ENCODE results near the gene KPTN.

The KPTN gene

DNA sequence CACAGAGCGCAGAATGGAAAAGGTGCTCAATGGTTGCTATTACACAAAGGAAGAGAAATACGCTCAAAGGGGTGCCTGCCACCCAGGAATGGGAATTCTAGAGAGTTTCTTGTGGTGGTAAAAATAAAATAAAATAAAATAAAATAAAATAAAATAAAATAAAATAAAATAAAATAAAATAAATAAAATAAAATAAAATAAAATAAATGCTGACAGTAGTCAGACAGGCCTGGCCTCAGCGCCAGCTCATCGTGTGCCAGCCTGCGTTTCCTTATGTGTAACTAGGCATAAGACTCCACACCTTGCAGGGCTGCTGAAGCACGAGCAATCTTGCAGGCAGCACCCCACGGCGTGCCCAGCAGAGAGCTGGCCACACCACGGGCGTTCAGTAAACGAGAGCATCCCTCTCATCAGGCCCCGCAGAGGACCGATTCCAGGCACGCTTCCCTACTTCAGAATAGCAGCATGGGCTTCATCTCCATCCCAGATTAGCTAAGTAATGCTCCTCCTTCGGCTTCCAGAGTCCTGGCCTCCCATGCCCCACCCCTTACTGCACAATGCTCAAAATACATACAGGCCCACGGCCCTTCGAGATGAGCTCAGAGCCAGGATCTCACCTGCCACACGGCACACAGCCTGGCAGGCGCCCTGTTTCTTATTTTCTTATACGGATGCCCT lies 25.3 kb upstream of the KPTN start:
- DNase-seq (ENCODE audit: low read depth in 2 of 2): no peak

DNA sequence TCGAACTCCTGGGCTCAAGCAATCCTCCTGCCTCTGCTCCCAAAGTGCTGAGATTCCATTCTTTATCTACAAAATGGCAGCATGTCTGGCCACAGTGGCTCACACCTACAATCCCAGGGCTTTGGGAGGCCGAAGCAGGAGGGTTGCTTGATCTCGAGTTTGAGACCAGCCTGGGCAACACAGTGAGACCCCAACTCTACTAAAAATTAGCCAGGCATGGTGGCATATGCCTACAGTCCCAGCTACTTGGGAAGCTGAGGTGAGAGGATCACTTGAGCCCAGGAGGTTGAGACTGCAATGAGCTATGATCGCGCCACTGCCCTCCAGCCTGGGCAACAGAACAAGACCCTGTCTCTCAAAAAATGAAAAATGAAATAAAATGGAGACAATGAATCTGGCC lies 24.7 kb upstream of the KPTN start:
- DNase-seq (ENCODE audit: low read depth in 2 of 2): no peak

DNA sequence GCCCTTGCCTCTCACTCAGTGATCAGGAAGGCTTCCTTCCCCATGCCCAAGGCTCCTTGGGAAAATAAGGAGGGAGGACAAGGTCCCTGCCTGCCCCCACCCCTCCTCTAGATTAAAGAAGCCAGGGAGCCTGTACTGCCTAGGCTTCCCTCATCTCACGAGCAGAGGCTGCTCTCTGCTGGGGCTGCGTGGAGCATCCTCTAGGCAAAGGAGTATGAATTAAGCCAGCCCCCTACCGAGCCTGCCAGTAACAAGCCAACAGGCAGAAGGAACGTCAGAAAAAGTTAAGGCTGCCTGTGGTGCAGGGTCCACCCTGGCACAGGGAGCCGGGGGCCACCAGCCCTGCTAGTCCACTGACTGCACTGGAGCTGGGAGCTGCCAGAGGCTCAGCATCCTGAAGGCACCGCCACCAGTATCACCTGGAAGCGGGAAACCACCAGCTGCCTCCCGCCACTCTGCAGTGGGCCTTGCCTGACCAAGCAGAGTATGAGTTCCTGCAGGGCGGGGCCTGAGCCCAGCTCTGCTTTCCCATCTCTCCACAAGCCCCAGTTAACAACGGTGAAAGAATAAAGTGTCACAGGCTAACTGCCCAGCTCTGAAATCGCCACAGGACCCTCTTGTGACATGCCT lies 24.0 kb upstream of the KPTN start:
- no peak for DNase-seq (ENCODE audit: low read depth in 2 of 2)

DNA sequence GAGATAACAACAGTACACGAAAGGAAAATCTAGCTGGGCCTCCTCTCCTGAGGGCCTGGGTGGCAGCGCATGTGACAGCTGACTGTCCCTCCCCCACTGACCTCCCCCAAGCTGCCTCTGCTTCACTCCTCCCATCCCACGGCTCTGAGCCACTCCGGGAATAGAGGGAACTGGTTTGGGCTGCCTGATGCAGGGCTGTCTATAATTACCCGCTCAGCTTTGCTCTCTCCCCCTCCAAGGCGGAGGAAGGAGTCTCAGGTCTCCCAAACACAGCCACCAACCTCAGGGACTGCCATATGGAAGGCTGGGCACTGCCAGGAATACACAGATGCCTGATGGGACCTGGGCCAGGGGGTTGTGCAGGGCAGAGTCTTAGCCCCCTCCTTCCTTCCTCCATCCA lies 23.0 kb upstream of the KPTN start:
- no peak for DNase-seq (ENCODE audit: low read depth in 2 of 2)

DNA sequence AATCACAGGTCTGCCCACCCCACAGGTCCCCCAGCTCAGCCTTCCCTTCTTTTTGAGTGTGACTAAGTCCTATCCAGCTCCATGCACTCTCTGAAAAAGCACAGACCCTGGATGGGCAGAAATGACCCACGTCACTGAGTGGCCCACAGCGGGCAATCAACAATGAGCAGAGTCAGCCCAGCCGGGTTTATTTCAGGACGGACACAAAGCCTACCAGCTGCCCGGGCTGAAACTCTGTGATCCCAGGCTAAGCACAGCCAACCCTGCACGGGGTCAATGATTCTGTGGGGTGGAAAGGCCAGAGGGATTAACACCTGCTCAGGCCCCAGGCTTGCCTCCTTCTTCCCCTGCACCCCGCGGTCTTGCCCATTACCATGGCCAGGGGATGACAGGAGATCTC lies 22.4 kb upstream of the KPTN start:
- no peak for DNase-seq (ENCODE audit: low read depth in 2 of 2)

DNA sequence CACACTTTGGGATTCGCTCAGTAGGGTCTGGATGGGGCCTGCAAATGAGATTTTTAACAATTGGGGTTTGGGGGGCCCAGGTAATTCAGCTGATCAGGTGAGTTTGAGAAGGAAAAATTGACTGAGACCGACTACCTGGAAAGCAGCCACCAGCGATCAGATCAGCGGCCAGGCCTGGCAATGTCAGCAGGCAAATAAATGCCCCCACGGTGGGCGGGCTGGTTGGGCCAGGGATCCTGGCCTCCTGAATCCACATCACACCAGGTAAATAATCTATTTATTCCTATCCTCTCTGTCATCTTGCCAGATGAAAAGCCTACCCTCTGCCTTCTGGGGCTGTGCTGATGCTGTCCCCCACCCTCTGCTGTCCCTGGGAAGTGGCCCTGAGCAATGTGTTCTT lies 21.5 kb upstream of the KPTN start:
- DNase-seq (ENCODE audit: low read depth in 2 of 2): no peak

DNA sequence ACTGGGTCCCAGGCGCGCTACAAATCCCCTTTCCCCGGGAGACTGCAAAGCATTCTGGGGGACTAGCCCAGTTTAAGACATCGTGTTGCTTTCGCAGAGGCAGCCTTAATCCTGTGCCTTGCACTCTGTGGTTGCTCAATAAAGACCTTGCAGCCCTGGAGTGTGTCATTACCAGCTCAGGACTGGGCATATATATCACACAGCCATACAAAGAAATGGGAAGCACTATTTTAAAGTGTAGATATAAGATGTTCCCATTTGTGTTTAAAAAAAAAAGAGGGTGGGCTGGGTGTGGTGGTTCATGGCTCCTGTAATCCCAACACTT lies 19.8 kb upstream of the KPTN start:
- no peak for DNase-seq (ENCODE audit: low read depth in 2 of 2)

DNA sequence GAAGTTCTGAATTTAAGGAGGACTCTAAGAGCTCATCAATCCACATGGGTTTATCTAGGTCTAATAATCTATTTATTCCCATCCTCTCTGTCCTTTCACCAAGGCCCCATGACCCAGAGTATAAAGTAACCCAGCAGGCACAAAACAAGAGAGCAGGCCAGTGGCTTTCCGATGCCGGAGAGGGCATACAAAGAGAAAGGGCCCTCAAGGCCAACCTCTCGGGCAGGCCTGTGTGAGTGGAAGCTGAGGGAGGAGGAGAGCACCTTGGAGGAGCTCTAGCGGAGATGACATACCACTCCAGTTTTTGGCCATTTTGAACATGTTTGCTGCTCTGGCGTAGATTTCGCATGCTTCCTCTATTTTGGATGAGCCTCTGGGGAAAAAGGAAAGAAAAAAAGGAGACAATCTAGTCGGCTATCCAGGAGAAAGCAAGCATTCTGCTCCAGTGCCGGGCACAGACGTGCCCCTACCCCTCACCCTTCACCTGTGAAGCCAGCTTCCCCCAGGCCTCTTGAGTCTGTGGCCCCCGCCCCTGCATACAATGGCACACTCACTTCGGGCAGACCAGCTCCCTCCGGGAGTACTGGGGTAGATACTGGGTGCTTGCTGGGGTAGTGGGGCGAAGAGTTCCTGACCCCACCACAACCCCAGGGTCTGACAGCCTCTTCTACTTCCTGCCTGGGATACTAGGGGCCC lies 19.3 kb upstream of the KPTN start:
- DNase-seq (ENCODE audit: low read depth in 2 of 2): no peak

DNA sequence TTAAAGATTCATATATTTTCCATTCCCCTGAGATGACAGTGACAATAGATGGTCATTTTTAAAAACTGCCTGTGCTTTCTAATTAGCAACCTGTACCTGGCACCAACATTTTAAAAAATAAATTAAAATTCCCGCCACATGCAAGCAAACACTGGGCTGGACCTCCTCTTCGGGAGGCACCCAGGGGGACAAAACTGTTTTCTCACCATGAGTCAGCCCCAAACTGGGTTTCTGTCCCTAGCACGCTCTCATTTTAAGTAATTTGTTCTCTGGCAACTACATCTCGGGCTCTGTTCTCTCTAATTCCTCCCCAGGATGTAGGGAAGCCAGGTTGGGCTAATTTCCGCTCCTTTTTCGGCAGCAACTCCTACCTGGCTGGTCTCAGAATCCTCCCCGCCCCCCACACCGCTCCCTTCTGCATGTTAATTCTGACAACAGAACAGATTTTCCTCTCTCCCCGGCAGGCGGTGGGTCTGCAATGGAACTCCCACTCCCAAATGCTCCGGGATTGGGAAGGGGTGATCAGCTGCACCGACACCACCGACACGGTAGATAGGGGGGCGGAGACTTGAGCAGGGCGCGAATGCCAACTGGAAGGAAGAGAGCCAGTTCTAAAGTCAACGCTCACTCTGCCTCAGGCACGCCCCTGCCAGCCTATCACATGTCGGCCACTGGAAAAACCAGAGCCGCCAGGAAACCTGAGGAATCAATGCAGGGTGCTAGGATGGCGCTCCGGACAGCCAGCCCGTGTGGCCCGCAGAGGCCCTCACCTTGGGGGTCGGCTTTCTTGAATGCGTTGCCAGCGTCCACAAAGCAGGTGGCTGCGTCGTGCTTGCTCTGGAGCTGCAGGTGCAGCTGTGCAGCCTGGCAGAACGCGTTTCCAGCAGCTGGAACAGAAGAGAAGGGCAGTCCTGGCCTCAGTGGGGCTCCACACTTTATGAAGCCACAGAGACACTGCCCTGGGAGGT lies 16.1 kb upstream of the KPTN start:
- DNase-seq (ENCODE audit: low read depth in 2 of 2): no peak

DNA sequence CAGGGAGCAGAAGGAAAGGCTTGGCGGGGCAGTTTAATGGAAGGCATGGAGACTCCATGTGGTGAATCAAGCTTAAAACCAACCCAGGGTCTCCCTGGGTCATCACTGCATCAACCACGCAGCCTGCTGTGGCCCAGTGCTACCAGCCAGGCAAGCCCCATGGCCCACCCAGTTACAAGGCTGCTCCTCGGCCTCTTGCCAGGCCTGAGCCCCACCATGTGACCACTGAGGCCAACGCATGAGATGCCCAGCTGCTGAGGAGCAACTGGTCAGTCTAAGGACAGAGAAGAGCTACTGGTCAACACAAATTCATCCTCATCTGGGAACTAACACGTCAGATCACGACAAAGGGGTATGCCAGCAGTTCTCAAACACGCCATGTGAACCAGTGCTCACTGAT lies 15.4 kb upstream of the KPTN start:
- no peak for DNase-seq (ENCODE audit: low read depth in 2 of 2)

DNA sequence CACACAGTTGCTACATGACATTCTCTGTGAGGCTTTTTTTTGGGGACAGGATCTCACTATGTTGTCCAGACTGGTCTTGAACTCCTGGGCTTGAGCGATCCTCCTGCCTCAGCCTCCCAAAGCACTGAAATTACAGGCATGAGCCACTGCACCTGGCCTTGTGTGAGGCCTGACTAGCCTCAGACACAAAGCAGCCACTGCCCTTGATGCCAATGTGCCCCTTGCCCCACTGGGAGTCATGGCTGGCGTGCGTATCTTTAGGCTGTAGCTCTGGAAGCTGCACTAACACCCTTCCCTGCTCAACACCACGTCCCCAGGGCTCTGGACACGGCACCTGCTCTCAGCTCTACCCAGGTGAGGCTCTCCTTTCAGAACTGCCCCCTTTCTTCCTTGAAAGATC lies 14.5 kb upstream of the KPTN start:
- no peak for DNase-seq (ENCODE audit: low read depth in 2 of 2)

DNA sequence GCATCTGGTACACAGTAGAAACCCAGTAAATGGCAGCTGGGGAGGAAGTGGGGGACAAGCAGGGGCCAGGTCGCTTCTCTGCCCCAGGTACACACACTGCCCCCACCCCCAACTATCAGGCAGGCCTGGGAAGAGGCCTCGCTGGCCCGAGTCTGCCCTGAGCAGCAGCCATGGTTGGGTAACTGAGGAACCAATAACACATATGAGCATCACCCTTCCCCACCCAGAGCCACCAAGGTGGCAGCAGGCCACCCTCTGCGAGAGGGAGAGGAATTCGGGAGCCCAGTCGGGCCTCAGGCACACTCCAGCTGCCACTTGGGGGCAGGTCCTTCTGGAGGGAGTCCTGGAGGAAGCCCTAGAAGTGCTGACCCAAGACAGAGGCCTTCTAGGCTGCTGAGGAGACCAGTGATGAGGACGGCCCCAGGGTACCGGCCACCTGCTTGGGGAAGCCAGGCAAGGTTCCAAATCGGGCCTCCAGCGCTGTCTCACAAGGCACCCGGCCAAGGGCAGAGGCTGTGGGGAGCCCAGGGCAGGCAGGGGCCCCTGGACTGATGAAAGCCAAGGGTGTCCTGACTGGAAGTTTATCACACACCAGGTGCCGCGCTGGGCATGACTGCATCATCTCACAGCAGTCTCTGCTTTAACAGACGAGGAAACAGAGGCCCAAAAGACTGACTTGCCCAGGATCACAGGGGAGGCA lies 14.0 kb upstream of the KPTN start:
- no peak for DNase-seq (ENCODE audit: low read depth in 2 of 2)

DNA sequence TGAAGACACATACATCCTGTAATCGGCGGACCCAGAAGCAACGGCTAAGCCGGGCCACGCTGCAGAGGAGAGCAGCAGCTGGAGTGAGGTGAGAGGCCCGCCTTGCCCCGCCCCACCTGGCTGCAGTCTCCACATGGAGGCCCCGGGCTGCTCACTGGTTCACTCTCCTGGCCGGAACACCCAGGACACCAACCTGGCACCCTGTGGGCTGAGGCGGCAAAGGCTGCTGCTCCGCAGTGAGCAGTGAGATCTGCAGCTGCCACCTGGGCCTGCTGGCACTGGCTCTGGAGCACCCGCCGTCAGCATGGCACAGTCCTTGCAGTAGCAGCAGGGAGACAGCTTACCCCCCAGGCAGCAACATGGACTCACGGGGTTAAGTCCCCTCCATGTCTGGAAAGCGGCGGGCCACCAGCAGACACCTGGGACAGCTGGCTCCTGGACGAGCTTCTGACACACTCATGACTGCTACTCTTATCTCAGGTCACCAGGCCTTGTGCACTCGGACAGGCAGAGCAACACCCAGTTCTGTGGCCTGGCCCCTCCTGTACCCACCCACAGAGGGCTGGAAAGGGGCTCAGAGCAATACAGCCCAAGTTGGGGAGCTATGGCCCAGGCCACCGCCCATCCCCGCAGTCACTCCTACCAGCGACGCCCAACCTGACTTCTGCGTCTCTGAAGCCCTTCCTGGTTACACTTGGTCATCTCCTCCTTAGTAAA lies 13.2 kb upstream of the KPTN start:
- no peak for DNase-seq (ENCODE audit: low read depth in 2 of 2)

DNA sequence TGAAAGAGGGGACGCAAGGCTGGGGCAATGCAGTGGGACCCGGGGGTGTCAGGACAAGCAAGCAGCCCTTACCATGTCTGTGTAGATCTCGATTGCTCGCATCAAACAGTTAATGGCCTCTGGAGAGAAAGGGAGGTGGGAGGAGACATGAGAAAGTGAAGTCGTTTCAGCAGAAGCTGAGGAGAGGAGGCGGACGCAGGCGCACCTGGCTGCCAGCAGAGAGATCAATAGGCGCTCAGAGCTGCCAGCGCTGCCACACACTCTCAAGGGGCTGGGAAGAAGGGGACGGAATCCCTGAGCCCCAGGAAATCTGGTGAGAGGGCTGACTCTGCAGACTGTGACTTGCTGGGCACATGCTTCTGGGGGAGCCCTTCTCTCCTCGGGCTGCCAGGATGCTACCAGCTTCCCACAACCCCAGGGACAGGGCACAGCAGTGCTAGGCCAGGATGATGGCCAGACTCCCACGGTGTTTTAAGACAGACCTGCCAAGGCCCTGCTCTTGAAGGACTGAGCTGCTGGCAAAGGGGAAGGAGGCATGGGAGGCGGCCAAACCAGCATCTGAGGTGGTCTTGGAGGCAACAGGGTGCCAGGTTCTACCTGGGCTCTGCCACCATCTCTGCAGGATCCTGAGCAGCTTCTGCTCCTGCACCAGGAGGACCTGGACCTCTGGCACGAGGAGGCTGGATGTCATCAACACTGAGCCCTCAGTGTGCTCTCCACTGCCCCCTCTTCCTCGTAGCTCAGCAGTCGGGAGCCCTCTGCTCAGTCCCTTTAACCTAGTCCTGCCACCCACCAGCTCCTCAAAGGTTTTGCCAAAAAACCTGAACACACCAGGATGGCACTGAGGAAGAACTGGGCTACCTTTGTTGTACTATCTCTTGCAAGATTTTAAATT lies 11.7 kb upstream of the KPTN start:
- no peak for DNase-seq (ENCODE audit: low read depth in 2 of 2)

DNA sequence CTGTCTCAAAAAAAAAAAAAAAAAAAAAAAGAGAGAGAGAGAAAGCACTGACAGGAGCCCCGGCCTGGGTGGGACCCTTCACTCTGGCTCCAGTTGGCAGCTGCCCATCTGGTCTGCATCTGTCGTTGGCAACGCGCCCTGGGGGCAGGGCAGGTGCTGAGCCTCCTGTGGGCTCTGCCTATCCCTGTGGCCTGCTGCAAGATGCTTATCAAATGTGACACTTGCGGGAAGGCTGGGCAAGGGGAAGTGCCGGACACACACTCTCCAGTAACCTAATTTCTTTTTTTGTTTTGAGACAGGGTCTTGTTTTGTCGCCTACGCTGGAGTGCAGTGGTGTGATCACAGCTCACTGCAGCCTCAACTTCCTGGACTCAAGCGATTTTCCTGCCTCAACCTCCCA lies 10.7 kb upstream of the KPTN start:
- DNase-seq (ENCODE audit: low read depth in 2 of 2): no peak

DNA sequence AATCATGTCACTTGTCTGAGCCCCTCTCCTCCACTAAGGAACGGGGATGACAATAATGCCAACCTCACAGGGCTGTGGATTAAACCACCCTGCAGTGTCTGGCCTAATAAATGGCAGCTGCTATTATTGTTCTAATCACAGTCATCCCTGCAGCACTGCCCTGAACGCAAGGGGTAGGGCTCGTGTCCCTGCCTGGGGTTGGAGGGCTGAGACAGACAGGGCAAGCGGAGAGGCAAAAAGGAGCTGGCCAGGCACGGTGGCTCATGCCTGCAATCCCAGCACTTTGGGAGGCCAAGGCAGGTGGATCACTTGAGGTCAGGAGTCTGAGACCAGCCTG lies 10.2 kb upstream of the KPTN start:
- no peak for DNase-seq (ENCODE audit: low read depth in 2 of 2)

DNA sequence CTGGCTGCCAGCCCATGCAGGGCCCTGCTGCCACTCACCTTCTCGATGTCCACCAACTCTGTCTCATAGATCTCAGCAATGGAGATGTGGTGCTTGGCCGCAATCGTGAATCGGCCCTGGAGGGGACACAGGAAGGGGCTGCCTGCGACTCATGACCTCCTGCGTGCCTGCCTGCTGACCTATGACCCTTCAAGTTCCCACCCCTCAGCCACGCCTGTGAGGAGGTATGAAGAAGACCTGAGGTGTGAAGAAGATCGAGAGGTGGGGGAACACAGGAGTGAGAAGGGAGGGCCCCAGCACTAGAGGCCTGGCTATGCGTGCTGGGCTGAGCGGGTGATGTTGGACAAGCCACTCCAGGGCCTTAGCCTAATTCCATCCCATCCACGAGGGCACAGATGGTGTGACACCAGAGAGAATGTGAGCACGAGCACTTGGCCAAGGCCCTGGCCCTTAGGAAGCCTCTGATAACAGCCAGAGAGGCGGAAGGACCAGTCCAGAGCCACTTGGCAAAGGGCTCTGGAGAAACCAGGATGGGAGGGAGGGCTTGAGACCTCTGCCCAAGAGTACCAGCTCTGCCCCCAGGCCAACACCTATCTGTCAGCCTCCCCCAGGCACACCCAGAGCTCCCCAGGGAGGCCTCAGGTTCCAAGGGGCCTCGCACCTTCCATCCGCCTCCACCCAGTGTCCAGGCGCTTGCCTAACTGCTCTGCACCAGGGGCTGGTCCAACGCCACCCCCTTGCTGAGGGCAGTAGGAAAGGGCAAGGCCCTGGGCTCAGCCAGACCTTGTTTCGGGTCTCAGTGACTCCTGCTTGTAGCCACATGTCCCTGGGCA lies 9.6 kb upstream of the KPTN start:
- DNase-seq (ENCODE audit: low read depth in 2 of 2): no peak

DNA sequence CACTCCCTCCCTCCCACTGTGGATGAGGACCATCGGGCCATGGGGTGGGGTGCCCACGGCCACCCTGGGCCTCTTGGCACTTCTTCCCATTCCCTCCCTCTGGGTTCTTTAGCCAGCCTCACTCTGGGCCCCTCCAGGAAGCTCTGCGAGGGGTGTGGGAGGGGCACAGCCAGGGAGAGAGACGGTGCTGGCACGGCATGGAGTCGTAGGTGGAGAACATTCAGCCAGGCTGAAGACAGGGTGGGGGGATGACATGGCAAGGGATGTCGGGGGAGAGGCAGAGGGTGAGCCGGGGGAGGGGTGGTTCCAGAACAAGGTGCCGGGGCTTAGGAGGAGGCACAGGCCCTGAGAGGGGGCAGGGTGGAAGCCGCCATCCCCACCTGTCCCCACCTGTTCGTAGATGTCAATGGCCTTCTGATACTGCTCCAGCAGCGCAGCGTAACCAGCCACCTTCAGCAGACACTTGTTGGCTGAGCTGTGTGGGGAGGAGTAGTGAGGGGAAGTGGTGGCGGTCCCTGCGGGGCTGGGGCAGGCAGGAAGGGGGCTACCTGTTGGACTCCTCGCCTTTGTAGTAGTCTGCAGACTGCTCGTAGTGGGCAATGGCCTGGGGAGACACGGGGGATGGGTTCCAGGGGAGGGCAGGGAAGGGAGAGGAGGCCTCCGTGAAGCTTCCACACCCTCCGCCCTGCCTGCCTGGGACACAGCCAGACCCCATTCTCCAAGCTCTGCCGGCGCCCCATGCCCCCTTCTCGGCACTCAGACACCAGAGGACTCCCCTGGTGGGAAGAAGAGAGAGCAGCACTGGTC lies 8.8 kb upstream of the KPTN start:
- no peak for DNase-seq (ENCODE audit: low read depth in 2 of 2)

Data from stimulated activated CD4-positive, alpha-beta T cell treated with anti-CD3 and anti-CD28 coated beads, Interleukin-1b, Interleukin-23, amount 100 ng/mL, for 4 hours (primary cell).